Activated CD4-positive, alpha-beta T cell treated with anti-CD3 and anti-CD28 coated beads for 36 hours (primary cell): Measurements from ENCODE around the gene C10orf53. TPM values are rescaled to one million over a fixed set of nuclear protein-coding genes. Genes with fewer than 3 reads are reported as not detected.

Experiments
- ATAC-seq: fragments of 200-7000 bp; cut with Tn5 transposase; one replicate; pipeline ENCODE4 v1.10.0; 2021; ENCODE audit warnings: mild to moderate bottlenecking, moderate library complexity
- CTCF ChIA-PET: fragments of 350-600 bp; sonication (Branson Sonifier 250); formaldehyde crosslinking; loops from one replicate; lab custom pipeline; 2021; ENCODE audit warnings: antibody characterized with exemption; lab: Charles Lee
- POLR2A ChIA-PET: fragments of 350-600 bp; sonication (Branson Sonifier 250); formaldehyde crosslinking; loops from one replicate; lab custom pipeline; 2021; ENCODE audit warnings: antibody characterized with exemption, inconsistent platforms; lab: Charles Lee
- DNase-seq: peaks from one replicate; pipeline ENCODE4 v3.0.0-alpha.2; 2020
- H3K27ac Mint-ChIP-seq: one replicate; pipeline ENCODE4 v1.8.0; 2021; ENCODE audit warnings: mixed read lengths
- H3K27me3 Mint-ChIP-seq: one replicate; pipeline ENCODE4 v1.8.0; 2021; ENCODE audit warnings: mixed read lengths
- H3K36me3 Mint-ChIP-seq: one replicate; pipeline ENCODE4 v1.8.0; 2021; ENCODE audit warnings: low read depth, mixed read lengths
- H3K4me1 Mint-ChIP-seq: one replicate; pipeline ENCODE4 v1.8.0; 2021; ENCODE audit warnings: mixed read lengths
- H3K4me3 Mint-ChIP-seq: one replicate; pipeline ENCODE4 v1.8.0; 2021; ENCODE audit warnings: mild to moderate bottlenecking, moderate library complexity, mixed read lengths
- H3K9me3 Mint-ChIP-seq: one replicate; pipeline ENCODE4 v1.8.0; 2021; ENCODE audit warnings: low read depth, mixed read lengths
- intact Hi-C, 2 experiments: fragments of 100-400 bp; cut with DNase I in 1 of 2; cut with micrococcal nuclease in 1 of 2; formaldehyde crosslinking; loops; one replicate each; pipeline versions ENCODE4 v1.14.2 to v1.15.1; 2022 to 2024; cut with DNase I, micrococcal nuclease
- total RNA-seq, 2 experiments: library from RNA; stranded (reverse); gene quantifications; one replicate each; pipeline ENCODE4 v1.2.3, GENCODE V29; 2021

C10orf53 gene
- total RNA-seq, 2 experiments from 2014 or later, result not detected

DNA sequence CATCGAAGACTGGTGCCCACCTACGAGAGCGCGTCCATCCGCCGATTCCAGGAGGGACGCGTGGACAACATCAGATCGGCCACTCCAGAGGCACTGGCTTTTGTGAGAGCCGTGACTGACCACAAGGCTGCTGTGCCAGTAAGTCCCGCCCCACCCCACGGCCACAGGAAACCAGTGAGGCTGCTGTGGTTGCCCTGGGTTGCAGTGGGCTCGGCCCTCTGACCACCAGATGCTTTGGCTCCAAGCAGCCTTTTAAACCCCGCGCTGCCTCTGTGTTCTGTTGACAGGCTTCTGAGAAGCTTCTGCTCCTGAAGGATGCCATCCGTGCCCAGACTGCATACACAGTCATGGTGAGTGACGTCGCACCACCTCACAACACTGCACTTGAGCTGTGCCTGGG is 24.4 kb upstream of the C10orf53 start:
- no peak overlapping the region for H3K4me3 Mint-ChIP-seq
- no peaks in the 10 kb centered on the region for H3K36me3 Mint-ChIP-seq
- no peaks in the 10 kb centered on the region for H3K4me1 Mint-ChIP-seq
- intact Hi-C loops, result no loop called here
- H3K9me3 Mint-ChIP-seq, result peaks cover 8% of the 10 kb centered on the region
- H3K27ac Mint-ChIP-seq, result no peak overlapping the region
- ChIA-PET POLR2A (no interaction called here), CTCF (no interaction called here)
- no peak for DNase-seq
- peaks cover 8% of the 10 kb centered on the region for H3K27me3 Mint-ChIP-seq
- ATAC-seq, result no peak

DNA sequence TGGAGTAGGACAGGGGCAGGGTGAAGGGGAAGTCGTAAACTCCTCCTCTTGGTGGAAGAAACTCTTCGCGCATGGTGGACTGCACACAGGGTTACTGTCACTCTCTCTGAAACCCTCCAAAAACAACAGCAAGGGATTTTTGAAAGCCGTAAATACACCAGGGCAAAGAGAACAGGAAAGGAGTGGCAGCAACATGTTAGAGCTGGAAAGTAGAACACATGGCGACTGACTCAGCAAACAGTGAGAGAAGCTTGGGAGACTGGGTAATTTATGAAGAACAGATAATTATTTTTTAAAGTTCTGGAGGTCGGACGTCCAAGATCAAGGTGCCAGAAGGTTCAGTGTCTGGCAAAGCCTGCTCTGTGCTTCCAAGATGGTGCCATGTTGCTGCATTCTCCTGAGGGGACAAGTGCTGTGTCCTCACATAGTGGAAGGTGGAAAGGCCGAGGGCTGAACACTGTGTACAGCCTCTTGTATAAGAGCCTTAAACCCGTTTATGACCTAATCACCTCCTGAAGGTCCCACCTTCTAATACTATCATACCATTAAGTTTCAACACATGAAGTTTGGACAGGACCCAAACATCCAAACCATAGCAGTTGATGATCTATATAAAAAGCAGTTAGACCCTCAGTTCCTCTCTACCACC is 22.5 kb upstream of the C10orf53 start:
- no peaks in the 10 kb centered on the region for H3K4me1 Mint-ChIP-seq
- CTCF ChIA-PET, result no interaction called here
- H3K27me3 Mint-ChIP-seq, result peaks cover 8% of the 10 kb centered on the region
- intact Hi-C loops, result no loop called here
- no peak overlapping the region for H3K4me3 Mint-ChIP-seq
- no peaks in the 10 kb centered on the region for H3K36me3 Mint-ChIP-seq
- H3K9me3 Mint-ChIP-seq, result peaks cover 8% of the 10 kb centered on the region
- POLR2A ChIA-PET, result interaction anchor here (0.6 kb wide), 1 partner anchor 968 kb away, joined by 4 read pairs; no protein-coding TSS in a partner anchor
- ATAC-seq (no peak), DNase-seq (no peak)
- no peak overlapping the region for H3K27ac Mint-ChIP-seq

DNA sequence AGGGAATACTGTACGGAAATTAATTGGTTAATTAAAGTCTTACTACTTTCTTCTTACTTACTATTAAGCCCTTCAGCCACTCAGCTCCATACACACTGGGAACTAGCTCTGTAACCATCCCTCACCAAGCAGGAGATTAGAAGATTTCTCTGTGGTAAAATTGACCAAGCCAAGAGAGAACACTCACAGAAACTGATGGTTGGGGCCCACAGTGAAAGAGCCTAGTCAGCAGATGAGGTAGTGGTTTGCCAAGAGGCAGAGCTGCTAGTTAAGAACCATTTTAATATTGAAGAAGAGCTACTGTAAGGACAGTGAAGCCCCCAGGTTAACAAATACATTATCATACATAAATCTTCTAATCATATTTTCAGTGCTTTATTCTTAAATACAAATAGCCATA is 21.8 kb upstream of the C10orf53 start:
- H3K4me3 Mint-ChIP-seq, result no peak overlapping the region
- DNase-seq (no peak), ATAC-seq (no peak)
- intact Hi-C loops, result no loop called here
- peaks cover 5% of the 10 kb centered on the region for H3K27me3 Mint-ChIP-seq
- H3K27ac Mint-ChIP-seq, result no peak overlapping the region
- ChIA-PET CTCF (no interaction called here), POLR2A (no interaction called here)
- H3K4me1 Mint-ChIP-seq, result no peaks in the 10 kb centered on the region
- no peaks in the 10 kb centered on the region for H3K36me3 Mint-ChIP-seq
- peaks cover 8% of the 10 kb centered on the region for H3K9me3 Mint-ChIP-seq

DNA sequence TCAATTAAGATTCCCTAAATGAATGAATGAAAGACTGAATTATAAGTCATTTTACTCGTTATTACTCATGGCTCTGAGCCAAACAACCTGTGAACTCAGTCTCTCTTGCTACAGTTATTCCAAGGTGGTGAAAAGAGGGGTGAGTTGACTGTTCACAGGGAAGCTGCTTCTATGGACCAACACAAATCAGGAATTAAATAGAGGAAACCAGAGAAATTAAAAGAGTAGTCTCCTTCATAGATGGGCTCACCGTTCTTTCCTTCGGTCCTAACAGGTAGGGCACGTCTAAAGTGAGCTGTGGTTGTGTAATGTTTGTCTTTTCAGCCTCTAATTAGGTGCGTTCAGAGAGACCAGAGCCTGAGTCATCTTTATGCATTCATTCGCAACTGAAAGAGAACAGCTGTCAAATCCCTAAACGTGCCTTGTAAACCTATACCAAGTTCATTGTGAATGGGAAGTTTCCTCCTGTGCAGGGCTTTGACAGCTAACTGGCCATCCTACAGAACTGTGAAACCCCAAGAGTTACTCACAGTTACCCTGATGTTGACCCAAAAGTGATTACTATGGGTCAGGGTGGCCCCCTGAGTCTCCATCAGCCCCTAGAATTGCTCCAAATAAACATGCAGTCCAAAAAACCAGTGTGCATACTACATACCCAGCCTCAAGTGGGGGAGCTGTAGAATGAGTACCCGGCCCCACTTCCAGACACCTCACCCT is 18.2 kb upstream of the C10orf53 start:
- ChIA-PET CTCF (no interaction called here), POLR2A (no interaction called here)
- intact Hi-C loops, result no loop called here
- no peaks in the 10 kb centered on the region for H3K36me3 Mint-ChIP-seq
- DNase-seq, result no peak
- H3K27me3 Mint-ChIP-seq, result peaks cover 5% of the 10 kb centered on the region
- H3K4me3 Mint-ChIP-seq, result no peak overlapping the region
- ATAC-seq, result no peak
- no peaks in the 10 kb centered on the region for H3K4me1 Mint-ChIP-seq
- H3K27ac Mint-ChIP-seq, result no peak overlapping the region
- peaks cover 8% of the 10 kb centered on the region for H3K9me3 Mint-ChIP-seq

DNA sequence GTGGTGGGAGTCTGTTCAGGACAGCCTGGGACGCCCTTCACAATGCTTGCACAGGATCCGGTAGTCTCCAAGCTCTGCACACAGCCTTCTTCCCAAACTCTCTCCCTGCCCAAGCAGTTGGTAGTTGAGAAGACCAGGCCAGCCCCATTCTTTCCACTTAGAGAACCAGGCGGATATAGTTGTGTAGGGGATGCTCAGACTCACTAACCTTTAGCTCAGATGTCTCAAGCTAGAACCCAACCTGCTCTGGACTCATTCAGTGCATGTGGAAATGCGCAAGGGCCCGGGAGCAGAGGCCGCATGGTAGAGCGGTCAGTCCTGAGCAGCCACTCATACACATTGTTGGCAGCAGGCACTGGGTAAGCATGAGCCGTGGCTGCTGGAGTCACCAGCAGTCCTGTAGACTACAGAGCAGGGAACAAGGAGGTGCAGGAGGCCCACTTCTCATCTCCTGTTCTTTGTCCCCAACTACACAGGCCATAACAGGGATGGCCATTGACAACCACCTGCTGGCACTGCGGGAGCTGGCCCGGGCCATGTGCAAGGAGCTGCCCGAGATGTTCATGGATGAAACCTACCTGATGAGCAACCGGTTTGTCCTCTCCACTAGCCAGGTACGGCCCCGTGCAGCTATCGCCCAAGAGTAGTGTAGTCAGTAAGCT is 17.2 kb upstream of the C10orf53 start:
- Mint-ChIP-seq H3K4me1 (no peaks in the 10 kb centered on the region), H3K9me3 (peaks cover 8% of the 10 kb centered on the region), H3K27me3 (no peaks in the 10 kb centered on the region), H3K4me3 (no peak overlapping the region), H3K27ac (no peak overlapping the region), H3K36me3 (no peaks in the 10 kb centered on the region)
- ChIA-PET CTCF (interaction anchor here (0.6 kb wide), 1 partner anchor 63 kb away, joined by 3 read pairs; no protein-coding TSS in a partner anchor), POLR2A (no interaction called here)
- DNase-seq, result no peak
- intact Hi-C loops, result no loop called here
- no peak for ATAC-seq

GRCh38 chr10:49663596-49663995 is 15.9 kb upstream of the C10orf53 start:
- H3K27ac Mint-ChIP-seq, result no peak overlapping the region
- CTCF ChIA-PET, result no interaction called here
- intact Hi-C loops, result no loop called here
- H3K4me3 Mint-ChIP-seq, result no peak overlapping the region
- peaks cover 8% of the 10 kb centered on the region for H3K9me3 Mint-ChIP-seq
- POLR2A ChIA-PET, result no interaction called here
- no peaks in the 10 kb centered on the region for H3K4me1 Mint-ChIP-seq
- ATAC-seq (no peak), DNase-seq (no peak)
- H3K27me3 Mint-ChIP-seq, result no peaks in the 10 kb centered on the region
- H3K36me3 Mint-ChIP-seq, result no peaks in the 10 kb centered on the region

DNA sequence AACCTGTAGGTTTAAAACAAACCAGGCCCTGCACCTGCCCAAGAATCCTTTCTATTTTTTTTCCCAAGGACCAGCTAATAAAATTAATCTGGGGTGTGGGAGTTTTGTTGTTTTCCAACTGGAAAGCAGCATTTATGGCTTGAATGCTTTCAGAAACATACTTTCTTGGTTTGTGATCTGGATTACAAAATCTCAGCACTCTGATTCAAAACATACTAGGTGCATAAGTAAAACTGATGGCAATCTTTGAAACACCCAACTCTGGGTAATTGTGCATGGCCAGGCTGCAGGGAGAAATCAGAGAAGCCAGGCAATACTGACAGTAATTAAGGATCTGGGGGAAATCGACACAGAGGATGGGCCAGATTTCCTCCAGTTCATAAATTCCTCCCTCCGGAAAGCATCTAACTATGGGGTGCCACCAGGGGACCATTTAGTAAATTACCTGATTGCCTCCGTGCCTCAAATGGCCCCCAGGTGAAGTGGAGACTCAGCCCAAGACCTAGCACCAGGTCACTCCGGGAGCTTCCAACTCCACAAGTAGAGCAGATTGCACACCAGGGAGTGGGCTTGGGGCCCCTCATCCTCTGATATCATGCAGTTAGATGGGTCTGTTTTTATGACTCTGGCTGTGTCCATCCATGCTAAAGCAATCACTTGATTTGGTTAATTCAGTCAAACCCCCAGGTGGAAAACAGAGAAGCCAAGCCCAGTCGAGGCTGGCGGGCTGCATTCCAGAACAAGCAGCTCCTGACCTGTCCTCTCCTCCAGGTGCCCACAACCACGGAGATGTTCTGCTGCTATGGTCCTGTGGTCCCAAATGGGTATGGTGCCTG is 15.2 kb upstream of the C10orf53 start:
- Mint-ChIP-seq H3K4me3 (no peak overlapping the region), H3K4me1 (no peaks in the 10 kb centered on the region), H3K9me3 (peaks cover 3% of the 10 kb centered on the region), H3K27me3 (no peaks in the 10 kb centered on the region), H3K27ac (no peak overlapping the region), H3K36me3 (no peaks in the 10 kb centered on the region)
- ATAC-seq (no peak), DNase-seq (no peak)
- ChIA-PET POLR2A (no interaction called here), CTCF (no interaction called here)
- intact Hi-C loops, result no loop called here

DNA sequence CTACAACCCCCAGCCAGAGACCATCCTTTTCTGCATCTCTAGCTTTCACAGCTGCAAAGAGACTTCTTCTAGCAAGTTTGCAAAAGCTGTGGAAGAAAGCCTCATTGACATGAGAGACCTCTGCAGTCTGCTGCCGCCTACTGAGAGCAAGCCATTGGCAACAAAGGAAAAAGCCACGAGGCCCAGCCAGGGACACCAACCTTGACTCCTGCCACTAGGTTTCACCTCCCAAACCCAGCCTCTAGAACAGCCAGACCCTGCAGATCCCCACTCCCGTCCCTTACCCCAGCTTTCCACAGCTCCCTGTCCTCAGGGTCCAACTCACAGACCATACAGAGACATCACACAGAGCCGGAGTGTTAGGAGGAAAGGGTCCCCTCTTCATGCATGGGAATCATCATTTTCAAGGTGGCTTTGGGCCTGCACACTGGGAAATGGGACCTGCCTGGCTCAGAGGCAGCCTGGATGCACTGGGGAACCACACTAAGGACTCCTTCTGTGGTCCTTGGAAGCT is 14.6 kb upstream of the C10orf53 start:
- intact Hi-C loops, result no loop called here
- no peaks in the 10 kb centered on the region for H3K27me3 Mint-ChIP-seq
- no peaks in the 10 kb centered on the region for H3K4me1 Mint-ChIP-seq
- ATAC-seq (no peak), DNase-seq (no peak)
- H3K27ac Mint-ChIP-seq, result no peak overlapping the region
- H3K9me3 Mint-ChIP-seq, result peaks cover under 1% of the 10 kb centered on the region
- H3K36me3 Mint-ChIP-seq, result no peaks in the 10 kb centered on the region
- CTCF ChIA-PET, result interaction anchor here (0.7 kb wide), 1 partner anchor 766 kb away, joined by 3 read pairs; no protein-coding TSS in a partner anchor
- POLR2A ChIA-PET, result no interaction called here
- no peak overlapping the region for H3K4me3 Mint-ChIP-seq

- no peak overlapping the region for H3K27ac Mint-ChIP-seq
- POLR2A ChIA-PET, result no interaction called here
- H3K36me3 Mint-ChIP-seq, result no peaks in the 10 kb centered on the region
Measured at GRCh38 chr10:49666054-49666615, 13.3 kb upstream of the C10orf53 start.

GRCh38 chr10:49666685-49667084 is 12.8 kb upstream of the C10orf53 start:
- intact Hi-C loops, result no loop called here
- Mint-ChIP-seq H3K36me3 (no peaks in the 10 kb centered on the region), H3K4me3 (no peak overlapping the region), H3K27me3 (peaks cover 8% of the 10 kb centered on the region), H3K9me3 (no peaks in the 10 kb centered on the region), H3K27ac (no peak overlapping the region), H3K4me1 (no peaks in the 10 kb centered on the region)
- DNase-seq (no peak), ATAC-seq (no peak)
- ChIA-PET POLR2A (no interaction called here), CTCF (no interaction called here)

More at GRCh38 chr10:49666054-49666615, 13.3 kb upstream of the C10orf53 start:
- Mint-ChIP-seq H3K27me3 (peaks cover 5% of the 10 kb centered on the region), H3K9me3 (no peaks in the 10 kb centered on the region), H3K4me1 (no peaks in the 10 kb centered on the region), H3K4me3 (no peak overlapping the region)
- ATAC-seq, result no peak
- intact Hi-C loops, result no loop called here
- DNase-seq, result no peak
- CTCF ChIA-PET, result no interaction called here

DNA sequence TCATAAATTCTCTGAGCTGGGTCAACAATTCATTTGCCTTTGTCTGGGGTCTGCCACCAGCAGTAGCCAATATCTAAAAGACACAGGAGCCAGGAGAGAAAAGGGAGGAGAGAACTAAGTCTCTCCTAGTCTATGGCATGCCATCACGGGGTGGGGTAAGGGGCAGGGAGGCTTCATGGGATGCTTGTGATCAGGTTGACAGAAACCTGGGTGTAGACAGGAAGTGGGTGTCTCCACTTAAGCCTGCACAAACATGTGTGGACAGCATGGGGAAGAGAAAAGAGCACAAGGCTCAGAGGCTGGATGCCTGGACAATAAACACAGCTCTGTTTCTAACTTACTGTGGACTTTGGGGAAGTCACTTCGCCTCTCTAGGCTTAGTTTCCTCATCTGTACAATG is 11.5 kb upstream of the C10orf53 start:
- CTCF ChIA-PET, result no interaction called here
- Mint-ChIP-seq H3K36me3 (no peaks in the 10 kb centered on the region), H3K27ac (no peak overlapping the region), H3K4me3 (no peak overlapping the region), H3K4me1 (no peaks in the 10 kb centered on the region), H3K27me3 (peaks cover 15% of the 10 kb centered on the region), H3K9me3 (no peaks in the 10 kb centered on the region)
- POLR2A ChIA-PET, result no interaction called here
- DNase-seq, result no peak
- ATAC-seq, result no peak
- intact Hi-C loops, result no loop called here
